Activated naive CD4-positive, alpha-beta T cell treated with anti-CD3 and anti-CD28 coated beads, Interleukin-2, amount 10 ng/mL, durations not matched to agents 7 days and 5 days (primary cell): Measurements from ENCODE around the gene ABCA12.

Experiments
- CTCF ChIA-PET: fragments of 350-600 bp; sonication (Branson Sonifier 250); formaldehyde crosslinking; loops from one replicate; lab custom pipeline; 2021; ENCODE audit warnings: antibody characterized with exemption; lab: Charles Lee
- DNase-seq: peaks from one replicate; pipeline ENCODE4 v3.0.0-alpha.2; 2020
- H3K27ac Mint-ChIP-seq: one replicate; pipeline ENCODE4 v1.8.0; 2021; ENCODE audit warnings: mild to moderate bottlenecking, moderate library complexity, mixed read lengths
- H3K27me3 Mint-ChIP-seq: one replicate; pipeline ENCODE4 v1.8.0; 2021; ENCODE audit warnings: mild to moderate bottlenecking, mixed read lengths
- H3K36me3 Mint-ChIP-seq: one replicate; pipeline ENCODE4 v1.8.0; 2021; ENCODE audit warnings: mixed read lengths
- H3K4me1 Mint-ChIP-seq: one replicate; pipeline ENCODE4 v1.8.0; 2021; ENCODE audit warnings: mixed read lengths
- H3K4me3 Mint-ChIP-seq: one replicate; pipeline ENCODE4 v1.8.0; 2021; ENCODE audit warnings: mild to moderate bottlenecking, moderate library complexity, mixed read lengths
- H3K9me3 Mint-ChIP-seq: one replicate; pipeline ENCODE4 v1.8.0; 2021; ENCODE audit warnings: mixed read lengths

Gene ABCA12

DNA sequence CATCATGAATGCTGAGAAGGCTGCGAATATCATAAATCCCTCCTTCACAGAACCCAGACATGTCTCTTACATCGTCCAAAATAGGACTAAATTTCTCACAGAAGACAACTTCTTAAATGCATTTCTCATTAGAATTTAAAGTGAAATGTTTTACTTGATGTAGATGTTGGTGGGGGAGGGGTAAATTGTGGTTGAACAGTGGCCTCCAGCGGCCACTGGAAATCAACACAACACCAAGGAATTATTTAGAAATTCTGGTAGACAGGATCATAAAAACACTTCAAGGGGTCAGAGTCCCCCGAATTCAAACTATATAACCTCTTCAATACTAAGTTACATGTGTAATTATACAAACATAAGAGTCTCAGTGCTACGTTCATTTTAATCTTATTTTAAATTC, 135.9 kb downstream of the ABCA12 start:
- Mint-ChIP-seq H3K27ac (no peak overlapping the region), H3K4me1 (no peaks in the 10 kb centered on the region), H3K27me3 (no peaks in the 10 kb centered on the region), H3K36me3 (no peaks in the 10 kb centered on the region), H3K9me3 (no peaks in the 10 kb centered on the region), H3K4me3 (no peak overlapping the region)
- no peak for DNase-seq
- CTCF ChIA-PET, result no interaction called here

DNA sequence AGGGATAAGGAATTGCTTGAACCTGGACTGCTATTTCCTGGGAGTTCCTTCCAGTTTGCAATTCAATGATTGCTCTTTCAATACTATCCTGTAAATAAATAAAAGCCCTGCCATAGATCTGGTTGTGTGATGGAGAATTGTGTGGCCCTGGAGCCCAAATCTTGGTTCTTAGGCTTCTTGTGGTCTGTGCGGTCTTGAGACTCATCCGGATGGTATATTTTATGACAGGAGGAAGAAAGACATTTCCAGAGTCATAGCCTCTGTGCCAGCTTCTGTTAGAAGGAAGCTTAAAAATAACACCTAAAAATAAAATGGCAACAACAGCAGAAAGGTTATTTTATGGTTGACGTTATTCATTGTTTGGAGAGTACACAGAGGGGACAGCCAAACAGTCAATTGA, 137.7 kb downstream of the ABCA12 start:
- Mint-ChIP-seq H3K27ac (no peak overlapping the region), H3K4me3 (no peak overlapping the region), H3K9me3 (no peaks in the 10 kb centered on the region), H3K4me1 (no peaks in the 10 kb centered on the region), H3K36me3 (no peaks in the 10 kb centered on the region), H3K27me3 (no peaks in the 10 kb centered on the region)
- DNase-seq, result no peak
- CTCF ChIA-PET, result no interaction called here

DNA sequence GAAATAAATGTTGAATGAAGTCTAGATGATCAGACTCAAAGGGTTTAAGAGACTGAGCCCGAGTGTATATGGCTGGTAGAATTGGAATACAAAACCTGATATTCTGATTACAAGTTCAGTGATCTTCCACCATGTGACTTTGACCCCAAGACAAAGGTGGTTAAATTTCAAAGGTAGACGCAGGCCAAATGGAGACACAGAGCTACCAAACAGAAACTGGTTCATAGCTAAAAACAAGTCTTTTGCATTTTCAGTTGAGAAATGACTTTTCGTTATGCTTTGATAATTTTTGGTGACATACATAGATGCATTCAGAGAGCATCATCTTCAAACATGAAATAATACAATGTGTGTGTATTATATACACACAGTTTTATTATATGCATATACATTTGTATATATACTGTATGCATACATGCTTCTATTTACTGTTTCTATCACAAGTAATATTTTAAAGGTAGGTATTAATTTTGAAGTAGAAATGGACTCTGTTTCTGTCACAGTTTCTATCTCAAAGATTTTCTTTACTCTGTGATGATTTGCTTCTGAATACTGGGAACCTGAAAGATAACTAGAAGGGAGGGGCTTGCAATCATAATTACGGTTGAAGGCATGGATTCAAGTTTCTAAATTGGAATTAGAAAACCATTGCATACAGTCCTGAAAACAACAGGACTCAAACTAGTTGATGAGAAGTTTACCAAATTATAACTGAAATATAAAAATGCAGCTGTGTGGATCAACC, 142.3 kb downstream of the ABCA12 start:
- H3K27me3 Mint-ChIP-seq, result no peaks in the 10 kb centered on the region
- no peaks in the 10 kb centered on the region for H3K4me1 Mint-ChIP-seq

DNA sequence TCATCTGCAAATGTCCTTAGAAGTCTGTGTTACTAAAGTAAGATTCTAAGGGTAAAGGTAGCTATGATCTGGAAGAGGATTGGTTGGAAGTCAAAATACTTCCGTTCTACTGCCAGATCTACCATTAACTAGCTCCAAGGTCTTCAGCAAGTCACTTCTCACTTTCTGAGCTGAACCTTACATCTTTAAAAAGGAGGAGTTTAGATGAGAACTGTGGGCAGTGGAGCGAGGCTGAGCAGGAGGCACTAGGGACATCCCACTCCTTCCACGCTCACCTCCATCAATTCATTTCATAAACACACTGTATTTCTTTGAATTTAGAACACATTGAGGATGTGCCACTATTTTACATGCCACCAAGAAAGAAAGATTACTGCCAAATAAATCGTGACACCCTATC, 143.0 kb downstream of the ABCA12 start:
- no peaks in the 10 kb centered on the region for H3K9me3 Mint-ChIP-seq
- DNase-seq, result no peak
- no peaks in the 10 kb centered on the region for H3K27me3 Mint-ChIP-seq
- CTCF ChIA-PET, result no interaction called here
- no peak overlapping the region for H3K27ac Mint-ChIP-seq
- H3K4me3 Mint-ChIP-seq, result no peak overlapping the region
- no peaks in the 10 kb centered on the region for H3K4me1 Mint-ChIP-seq
- H3K36me3 Mint-ChIP-seq, result no peaks in the 10 kb centered on the region

More for the DNA sequence above, 142.3 kb downstream of the ABCA12 start:
- no peaks in the 10 kb centered on the region for H3K9me3 Mint-ChIP-seq
- no peaks in the 10 kb centered on the region for H3K36me3 Mint-ChIP-seq
- no peak overlapping the region for H3K4me3 Mint-ChIP-seq
- CTCF ChIA-PET, result no interaction called here
- no peak overlapping the region for H3K27ac Mint-ChIP-seq
- DNase-seq, result no peak

DNA sequence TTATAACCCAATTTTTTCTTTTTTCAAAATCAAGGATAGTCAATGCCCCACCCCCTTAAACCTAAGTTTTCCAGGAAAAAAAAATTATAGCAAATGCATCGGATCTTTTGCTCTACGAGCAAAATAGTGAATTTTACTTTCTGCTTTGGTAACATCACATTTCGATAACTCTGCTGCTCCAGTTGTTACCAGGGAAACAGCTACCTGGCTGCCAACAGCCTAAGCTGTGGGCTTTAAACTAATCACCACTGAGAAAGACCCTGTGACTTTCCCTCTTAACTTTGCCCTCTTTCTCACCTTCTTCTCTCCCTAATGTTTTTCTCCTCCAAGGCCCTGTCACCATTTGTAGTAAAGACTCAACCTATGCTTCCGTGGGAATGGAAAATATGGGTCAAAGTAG, 145.5 kb downstream of the ABCA12 start:
- H3K4me1 Mint-ChIP-seq, result no peaks in the 10 kb centered on the region
- no peak overlapping the region for H3K27ac Mint-ChIP-seq
- no peaks in the 10 kb centered on the region for H3K9me3 Mint-ChIP-seq
- no peaks in the 10 kb centered on the region for H3K27me3 Mint-ChIP-seq
- H3K36me3 Mint-ChIP-seq, result no peaks in the 10 kb centered on the region
- CTCF ChIA-PET, result no interaction called here
- DNase-seq, result no peak
- H3K4me3 Mint-ChIP-seq, result no peak overlapping the region

DNA sequence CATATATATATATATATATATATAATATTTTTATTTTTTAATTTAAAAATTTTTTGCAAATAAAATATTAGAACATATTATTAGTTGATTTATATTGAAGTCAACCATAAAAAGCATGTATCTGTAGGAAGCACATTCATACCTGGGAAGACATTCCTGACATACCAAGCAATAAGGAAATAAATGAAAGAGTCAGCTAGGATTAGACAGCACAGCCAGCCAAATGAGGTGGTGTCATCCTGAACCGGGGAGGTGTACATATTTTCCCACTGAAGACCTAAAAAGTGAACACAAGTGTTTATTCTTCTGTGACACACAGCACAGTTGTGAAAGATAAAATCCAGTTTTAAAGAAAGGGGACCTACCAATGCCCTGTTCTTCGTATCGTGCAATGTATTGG, 149.2 kb downstream of the ABCA12 start:
- CTCF ChIA-PET, result no interaction called here
- Mint-ChIP-seq H3K27me3 (no peaks in the 10 kb centered on the region), H3K36me3 (no peaks in the 10 kb centered on the region), H3K9me3 (no peaks in the 10 kb centered on the region), H3K4me1 (no peaks in the 10 kb centered on the region), H3K27ac (no peak overlapping the region), H3K4me3 (no peak overlapping the region)
- no peak for DNase-seq

DNA sequence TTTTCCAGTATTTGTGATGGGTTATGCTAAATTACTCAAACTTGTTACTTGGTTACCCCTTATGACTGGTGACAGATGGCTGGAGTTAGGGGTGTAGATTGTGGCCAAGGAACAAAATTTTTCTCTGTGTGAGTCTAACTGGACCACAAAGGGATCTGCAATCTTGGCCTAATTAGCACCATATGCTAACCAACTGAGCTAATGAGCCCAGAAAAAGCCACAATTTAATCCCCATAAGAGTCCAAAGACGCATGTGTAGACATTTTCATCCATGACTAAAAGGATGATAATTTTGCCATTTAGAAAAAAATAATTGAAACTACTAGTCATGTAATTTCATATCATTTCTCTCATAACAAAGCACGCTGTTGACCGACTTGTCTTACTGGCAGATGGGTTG, 151.2 kb downstream of the ABCA12 start:
- CTCF ChIA-PET, result no interaction called here
- Mint-ChIP-seq H3K4me1 (no peaks in the 10 kb centered on the region), H3K36me3 (no peaks in the 10 kb centered on the region), H3K27ac (no peak overlapping the region), H3K27me3 (no peaks in the 10 kb centered on the region), H3K4me3 (no peak overlapping the region), H3K9me3 (no peaks in the 10 kb centered on the region)
- DNase-seq, result no peak

DNA sequence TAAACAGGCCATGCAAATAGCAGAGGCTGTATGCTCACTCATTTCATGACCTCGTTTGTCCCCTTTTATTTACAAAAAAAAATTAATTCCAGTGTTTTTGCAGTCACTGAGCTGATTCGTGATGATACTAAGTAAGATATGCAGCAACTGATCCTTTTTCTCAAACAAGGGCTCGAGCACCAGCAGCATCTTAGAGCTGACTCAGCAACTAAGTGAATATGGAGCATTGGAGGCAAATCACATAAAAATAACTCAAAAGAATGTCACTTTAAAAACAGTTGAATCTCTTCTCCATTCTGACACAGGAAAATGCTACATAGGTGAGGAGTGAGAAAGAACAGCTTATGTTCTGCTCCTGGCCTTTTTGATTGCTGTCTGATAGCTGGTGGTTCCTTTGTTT, 152.8 kb downstream of the ABCA12 start:
- H3K27me3 Mint-ChIP-seq, result no peaks in the 10 kb centered on the region
- no peaks in the 10 kb centered on the region for H3K4me1 Mint-ChIP-seq

DNA sequence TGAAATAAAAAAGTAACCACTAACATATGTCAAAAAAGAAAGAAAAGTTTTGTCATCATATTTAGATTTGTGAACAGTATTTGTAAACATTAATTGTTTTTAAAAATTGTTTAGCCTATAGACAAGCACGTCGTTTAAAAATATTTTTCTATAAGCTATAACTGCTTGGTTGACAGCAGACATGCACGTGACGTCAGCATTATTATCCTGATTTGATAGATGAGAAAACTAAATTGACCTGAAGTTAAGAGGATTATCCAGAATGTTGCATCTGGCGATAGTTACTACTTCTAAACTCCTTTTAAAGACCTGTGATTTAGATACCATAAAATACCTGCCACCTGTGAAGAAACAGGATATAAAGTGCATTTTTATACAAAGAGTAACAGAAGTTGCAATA, 172.0 kb downstream of the ABCA12 start:
- Mint-ChIP-seq H3K4me3 (no peak overlapping the region), H3K27me3 (no peaks in the 10 kb centered on the region), H3K27ac (no peak overlapping the region), H3K36me3 (no peaks in the 10 kb centered on the region), H3K9me3 (peaks cover 6% of the 10 kb centered on the region), H3K4me1 (no peaks in the 10 kb centered on the region)
- CTCF ChIA-PET, result no interaction called here
- DNase-seq, result no peak

More for the DNA sequence above, 152.8 kb downstream of the ABCA12 start:
- Mint-ChIP-seq H3K9me3 (no peaks in the 10 kb centered on the region), H3K4me3 (no peak overlapping the region), H3K27ac (no peak overlapping the region), H3K36me3 (no peaks in the 10 kb centered on the region)
- CTCF ChIA-PET, result no interaction called here
- no peak for DNase-seq

DNA sequence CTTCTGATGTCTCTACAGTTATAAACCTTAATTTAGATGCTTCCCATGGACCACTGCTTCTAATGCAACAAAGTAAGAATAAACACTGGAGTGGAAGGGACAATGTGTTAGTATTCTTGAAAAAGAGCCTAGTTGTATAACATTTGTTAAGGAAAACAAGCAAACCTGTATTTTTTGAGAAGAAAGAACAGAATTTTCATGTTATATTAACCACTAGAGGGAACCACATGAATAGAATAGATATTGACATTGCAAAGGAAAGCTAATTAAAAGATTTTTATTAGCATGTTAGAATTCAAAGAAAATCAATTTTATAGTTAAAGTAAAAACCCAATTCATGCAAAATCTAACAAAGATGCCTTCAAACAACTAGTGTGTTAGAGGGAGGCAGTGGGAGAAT, 177.7 kb downstream of the ABCA12 start:
- peaks cover 6% of the 10 kb centered on the region for H3K9me3 Mint-ChIP-seq
- no peaks in the 10 kb centered on the region for H3K27me3 Mint-ChIP-seq
- no peak overlapping the region for H3K27ac Mint-ChIP-seq
- no peaks in the 10 kb centered on the region for H3K36me3 Mint-ChIP-seq
- no peaks in the 10 kb centered on the region for H3K4me1 Mint-ChIP-seq
- no peak for DNase-seq
- H3K4me3 Mint-ChIP-seq, result no peak overlapping the region
- CTCF ChIA-PET, result no interaction called here

DNA sequence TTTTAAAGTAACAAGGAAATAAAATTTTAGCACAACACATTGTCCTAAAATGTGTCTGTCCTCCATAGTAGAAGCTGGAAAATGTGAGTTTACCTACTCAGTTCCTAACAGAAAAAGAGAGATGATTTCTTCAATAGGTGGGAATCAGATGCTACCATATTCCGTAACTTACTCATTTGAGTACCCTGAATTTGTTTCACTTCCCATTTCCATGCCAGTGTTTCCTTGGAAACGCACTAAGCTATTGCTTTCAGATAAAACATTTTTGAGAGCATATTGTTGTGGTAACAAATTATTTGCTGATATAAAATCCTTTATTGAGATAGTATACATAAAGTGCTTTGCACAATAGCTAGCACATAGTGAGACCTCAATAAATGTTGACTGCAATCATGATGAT, 191.5 kb downstream of the ABCA12 start:
- no peaks in the 10 kb centered on the region for H3K9me3 Mint-ChIP-seq
- CTCF ChIA-PET, result interaction anchor here (1.0 kb wide), 1 partner anchor 16 kb away, joined by 3 read pairs; no protein-coding TSS in a partner anchor

DNA sequence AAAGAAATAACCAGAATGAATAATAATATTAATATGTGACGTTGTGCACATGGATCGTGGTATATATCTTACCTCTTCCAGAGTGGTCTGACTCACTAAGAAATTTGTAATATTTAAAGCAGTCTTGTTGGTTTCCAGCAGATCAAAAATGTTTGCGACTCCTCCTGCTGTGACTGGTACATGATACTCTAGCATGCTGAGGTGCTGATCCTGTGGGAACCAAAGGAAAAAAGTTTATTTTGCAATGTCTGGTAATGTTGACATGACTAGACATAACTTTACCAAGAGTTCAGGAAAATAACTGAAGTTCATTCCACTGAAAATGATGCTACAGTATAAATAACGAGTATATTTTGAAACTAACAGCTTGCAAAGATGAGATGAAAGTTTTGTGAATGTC, 204.4 kb downstream of the ABCA12 start:
- Mint-ChIP-seq H3K9me3 (no peaks in the 10 kb centered on the region), H3K27me3 (no peaks in the 10 kb centered on the region), H3K36me3 (no peaks in the 10 kb centered on the region), H3K4me3 (no peak overlapping the region), H3K4me1 (no peaks in the 10 kb centered on the region), H3K27ac (no peak overlapping the region)
- no peak for DNase-seq
- CTCF ChIA-PET, result no interaction called here

More for the DNA sequence above, 191.5 kb downstream of the ABCA12 start:
- Mint-ChIP-seq H3K36me3 (no peaks in the 10 kb centered on the region), H3K4me1 (no peaks in the 10 kb centered on the region), H3K4me3 (no peak overlapping the region), H3K27ac (no peak overlapping the region), H3K27me3 (no peaks in the 10 kb centered on the region)
- DNase-seq, result no peak

DNA sequence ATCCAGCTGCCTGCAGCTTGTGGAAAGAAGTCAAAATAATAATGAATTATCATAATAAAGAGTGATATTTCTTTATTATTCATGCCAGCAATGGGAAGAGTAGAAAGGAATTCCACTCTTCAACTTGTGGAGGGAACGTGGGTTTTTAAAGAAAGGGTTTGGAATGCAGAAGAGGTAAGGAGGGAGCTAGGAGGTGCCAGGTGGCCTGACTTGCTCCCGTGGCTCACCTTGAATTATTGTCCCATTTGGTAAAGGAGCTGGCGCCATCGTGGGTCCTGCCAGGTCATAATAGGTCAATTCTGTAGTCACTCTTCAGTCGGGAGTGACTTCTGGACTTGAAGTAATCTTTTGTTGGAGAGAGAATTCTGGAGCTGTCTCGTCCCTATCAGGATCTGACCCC, 233.8 kb downstream of the ABCA12 start:
- Mint-ChIP-seq H3K9me3 (no peaks in the 10 kb centered on the region), H3K27ac (no peak overlapping the region), H3K4me3 (no peak overlapping the region), H3K4me1 (no peaks in the 10 kb centered on the region), H3K36me3 (no peaks in the 10 kb centered on the region), H3K27me3 (no peaks in the 10 kb centered on the region)
- no peak for DNase-seq
- CTCF ChIA-PET, result no interaction called here

DNA sequence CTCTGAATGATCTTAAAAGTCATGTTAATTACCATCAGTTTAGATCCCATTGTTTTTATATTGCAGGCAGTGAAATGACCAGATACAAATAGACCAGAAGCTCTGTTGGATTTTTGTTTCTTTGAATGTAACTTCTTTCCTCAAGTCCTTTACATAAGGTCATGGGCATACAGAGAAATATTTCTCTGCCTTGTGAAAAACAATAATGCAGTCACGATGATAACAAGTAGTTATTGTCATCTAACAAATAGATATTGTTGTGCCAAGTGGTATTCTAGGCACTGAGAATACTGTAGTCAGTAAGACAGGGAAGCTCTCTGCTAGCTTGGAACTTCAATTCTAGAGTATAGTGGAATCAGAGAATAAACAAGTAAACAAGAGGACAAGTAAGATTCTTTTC, 234.2 kb downstream of the ABCA12 start:
- Mint-ChIP-seq H3K27ac (no peak overlapping the region), H3K27me3 (no peaks in the 10 kb centered on the region), H3K4me1 (no peaks in the 10 kb centered on the region), H3K36me3 (no peaks in the 10 kb centered on the region), H3K4me3 (no peak overlapping the region), H3K9me3 (no peaks in the 10 kb centered on the region)
- CTCF ChIA-PET, result no interaction called here
- DNase-seq, result no peak

DNA sequence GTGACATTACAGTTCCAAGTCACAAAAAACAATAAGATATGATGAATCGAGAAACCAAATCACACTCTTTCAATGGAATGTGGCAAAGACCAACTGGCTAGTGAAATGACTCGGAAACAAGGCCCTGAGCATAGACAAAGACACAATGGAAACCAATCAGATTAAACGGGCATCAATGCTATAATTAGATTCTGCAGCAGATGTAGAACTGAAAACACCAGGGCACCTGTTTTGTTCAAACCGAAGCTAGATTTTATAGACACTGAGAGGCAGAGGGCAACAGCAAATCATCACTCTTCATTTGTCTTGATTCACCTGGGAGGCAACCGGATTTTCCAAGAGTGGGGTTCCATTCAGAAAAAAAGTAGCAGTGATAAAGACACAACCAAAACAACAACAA, 236.1 kb downstream of the ABCA12 start:
- Mint-ChIP-seq H3K36me3 (no peaks in the 10 kb centered on the region), H3K27ac (no peak overlapping the region), H3K4me3 (no peak overlapping the region), H3K27me3 (no peaks in the 10 kb centered on the region), H3K9me3 (no peaks in the 10 kb centered on the region), H3K4me1 (no peaks in the 10 kb centered on the region)
- CTCF ChIA-PET, result no interaction called here
- DNase-seq, result no peak
